ENCODE measurements around the gene LIMS1. TPM values are rescaled to one million over a fixed set of nuclear protein-coding genes. Genes with fewer than 3 reads are reported as not detected.

The LIMS1 gene
- total and polyA plus RNA-seq, 2 experiments from 2014 or later: 28.6 to 36.9 TPM

DNA sequence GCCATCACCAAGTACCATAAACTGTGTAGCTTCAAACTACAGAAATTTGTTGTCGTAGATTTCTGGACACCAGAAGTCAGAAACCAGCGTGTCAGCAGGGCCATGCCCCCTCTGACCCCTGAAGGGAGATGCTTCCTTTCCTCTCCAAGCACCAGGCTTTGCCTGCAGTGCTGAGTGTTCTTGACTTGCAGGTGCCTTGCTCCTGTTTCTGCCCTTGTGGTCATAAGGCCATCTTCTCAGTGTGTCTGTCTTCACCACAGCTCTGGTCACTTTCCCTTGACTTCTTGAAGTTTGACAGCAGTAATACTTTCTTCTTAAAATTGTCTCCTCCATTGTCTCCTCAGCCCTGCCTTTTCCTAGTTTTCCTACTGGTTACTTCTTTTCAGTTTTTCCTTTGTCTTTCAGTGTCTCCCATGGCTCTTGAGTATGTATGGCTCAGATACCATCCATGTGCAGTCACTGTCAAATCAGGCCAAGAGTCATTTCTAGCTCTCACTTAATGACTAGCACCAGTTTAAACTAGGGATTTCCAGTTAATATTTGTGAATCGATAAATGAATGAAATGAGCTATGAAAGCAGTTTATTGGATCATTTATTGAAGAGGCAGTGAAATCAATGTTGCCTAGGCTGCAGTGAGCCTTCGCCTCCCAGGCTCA, 93.8 kb downstream of the LIMS1 start (continued):
- TF ChIP-seq, protein P1, sequence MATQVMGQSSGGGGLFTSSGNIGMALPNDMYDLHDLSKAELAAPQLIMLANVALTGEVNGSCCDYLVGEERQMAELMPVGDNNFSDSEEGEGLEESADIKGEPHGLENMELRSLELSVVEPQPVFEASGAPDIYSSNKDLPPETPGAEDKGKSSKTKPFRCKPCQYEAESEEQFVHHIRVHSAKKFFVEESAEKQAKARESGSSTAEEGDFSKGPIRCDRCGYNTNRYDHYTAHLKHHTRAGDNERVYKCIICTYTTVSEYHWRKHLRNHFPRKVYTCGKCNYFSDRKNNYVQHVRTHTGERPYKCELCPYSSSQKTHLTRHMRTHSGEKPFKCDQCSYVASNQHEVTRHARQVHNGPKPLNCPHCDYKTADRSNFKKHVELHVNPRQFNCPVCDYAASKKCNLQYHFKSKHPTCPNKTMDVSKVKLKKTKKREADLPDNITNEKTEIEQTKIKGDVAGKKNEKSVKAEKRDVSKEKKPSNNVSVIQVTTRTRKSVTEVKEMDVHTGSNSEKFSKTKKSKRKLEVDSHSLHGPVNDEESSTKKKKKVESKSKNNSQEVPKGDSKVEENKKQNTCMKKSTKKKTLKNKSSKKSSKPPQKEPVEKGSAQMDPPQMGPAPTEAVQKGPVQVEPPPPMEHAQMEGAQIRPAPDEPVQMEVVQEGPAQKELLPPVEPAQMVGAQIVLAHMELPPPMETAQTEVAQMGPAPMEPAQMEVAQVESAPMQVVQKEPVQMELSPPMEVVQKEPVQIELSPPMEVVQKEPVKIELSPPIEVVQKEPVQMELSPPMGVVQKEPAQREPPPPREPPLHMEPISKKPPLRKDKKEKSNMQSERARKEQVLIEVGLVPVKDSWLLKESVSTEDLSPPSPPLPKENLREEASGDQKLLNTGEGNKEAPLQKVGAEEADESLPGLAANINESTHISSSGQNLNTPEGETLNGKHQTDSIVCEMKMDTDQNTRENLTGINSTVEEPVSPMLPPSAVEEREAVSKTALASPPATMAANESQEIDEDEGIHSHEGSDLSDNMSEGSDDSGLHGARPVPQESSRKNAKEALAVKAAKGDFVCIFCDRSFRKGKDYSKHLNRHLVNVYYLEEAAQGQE (IDR thresholded peaks at IDR 0.05; ENCODE audit: unreplicated experiment): no peak
- TF ChIP-seq EZH2phosphoT487 (IDR thresholded peaks at IDR 0.05; ENCODE audit: unreplicated experiment) (no peak), ZNF331 (CRISPR knock-in tag; IDR thresholded peaks at IDR 0.05; ENCODE audit: low read depth) (no peak), ZNF114 (CRISPR knock-in tag; IDR thresholded peaks at IDR 0.05) (no peak), NANOG (IDR thresholded peaks at IDR 0.05; ENCODE audit: borderline replicate concordance) (no peak), JUNB (IDR thresholded peaks at IDR 0.05; ENCODE audit: unreplicated experiment) (no peak), CREB1 (CRISPR knock-in tag; IDR thresholded peaks at IDR 0.05; ENCODE audit: low read depth) (no peak), STAT1 (IDR thresholded peaks at IDR 0.05; ENCODE audit: unreplicated experiment) (no peak), EZH2 (IDR thresholded peaks at IDR 0.05; ENCODE audit: low read depth, unreplicated experiment) (no peak)

DNA sequence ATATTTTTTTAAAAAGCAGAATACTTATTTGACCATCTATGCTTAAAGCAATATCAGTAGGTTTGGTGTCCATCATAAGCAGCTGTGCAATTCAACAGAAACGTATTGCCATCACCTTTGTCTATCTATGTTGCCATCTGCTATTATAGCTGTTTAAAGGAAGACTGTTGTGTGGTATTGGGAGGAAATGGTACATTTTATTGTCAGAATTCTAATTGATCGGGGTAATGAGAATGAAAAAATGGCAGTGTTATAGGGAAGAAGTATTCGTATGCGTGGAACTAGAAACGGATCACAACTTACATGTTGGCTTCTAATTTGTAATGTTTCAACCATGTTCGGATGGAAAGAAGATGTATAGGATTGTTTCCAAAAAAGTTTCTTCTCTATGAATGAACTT, 94.7 kb downstream of the LIMS1 start:
- H3K79me2 ChIP-seq (replicated peaks; ENCODE audit: insufficient read depth): peaks cover 23% of the 10 kb centered on the region
- no peak overlapping the region for H3K27ac Mint-ChIP-seq

DNA sequence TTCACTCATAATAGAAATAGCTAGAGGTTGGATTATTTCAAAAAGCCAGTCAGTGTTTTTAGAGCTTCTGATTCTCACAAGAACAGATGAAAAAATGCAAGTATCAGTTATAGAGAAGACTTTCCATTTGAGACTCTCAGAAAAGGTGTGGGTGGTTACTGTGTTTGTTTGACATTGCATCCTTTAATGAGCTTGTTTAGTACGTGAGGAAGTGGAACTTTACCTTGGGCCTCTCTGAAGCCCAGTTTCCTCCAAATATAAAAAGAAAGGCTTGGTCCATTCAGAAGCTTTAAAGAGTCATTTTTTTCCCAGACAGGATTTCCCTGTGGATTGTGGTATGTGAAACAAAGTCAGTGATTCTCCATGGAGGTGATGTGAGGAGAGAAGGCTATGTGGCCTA, 95.1 kb downstream of the LIMS1 start:
- Histone ChIP-seq H3K4me1 (ENCODE audit: insufficient read depth) (no peaks in the 10 kb centered on the region), H3F3A (replicated peaks; ENCODE audit: low read depth) (no peaks in the 10 kb centered on the region), H3K36me3 (ENCODE audit: insufficient read depth) (no peaks in the 10 kb centered on the region), H2AFZ (no peak overlapping the region), H3K4me2 (no peak overlapping the region), H4K20me1 (replicated peaks; ENCODE audit: insufficient read depth) (0 out of 2 replicates have a peak, but pooled peaks cover 2% of the 10 kb centered on the region), H3K9me2 (ENCODE audit: insufficient read depth) (no peaks in the 10 kb centered on the region), H3K4me3 (no peak overlapping the region), H3K79me2 (replicated peaks; ENCODE audit: insufficient read depth) (peaks cover 28% of the 10 kb centered on the region), H3K27me3 (ENCODE audit: insufficient read depth) (no peaks in the 10 kb centered on the region), H3K27ac (ENCODE audit: low read depth) (no peak overlapping the region)
- DNase-seq (ENCODE audit: low spot score) (no peak), ATAC-seq (no peak)
- no peak overlapping the region for H3K4me3 Mint-ChIP-seq
- no peaks in the 10 kb centered on the region for H3K9me3 Mint-ChIP-seq
- H3K4me1 Mint-ChIP-seq: peaks cover 25% of the 10 kb centered on the region
- H3K27ac Mint-ChIP-seq: no peak overlapping the region
- H3K27me3 Mint-ChIP-seq (ENCODE audit: insufficient read depth, low read depth, poor library complexity): no peaks in the 10 kb centered on the region
- H3K36me3 Mint-ChIP-seq (ENCODE audit: low read depth): no peaks in the 10 kb centered on the region
- no peak for TF ChIP-seq ZNF331 (CRISPR knock-in tag; IDR thresholded peaks at IDR 0.05; ENCODE audit: low read depth)
- TF ChIP-seq NANOG (IDR thresholded peaks at IDR 0.05; ENCODE audit: borderline replicate concordance): no peak
- TF ChIP-seq ZNF114 (CRISPR knock-in tag; IDR thresholded peaks at IDR 0.05): no peak
- TF ChIP-seq POLR2AphosphoS5 (IDR thresholded peaks at IDR 0.05; ENCODE audit: low read depth): no peak
- no peak for TF ChIP-seq JUNB (IDR thresholded peaks at IDR 0.05; ENCODE audit: unreplicated experiment)
- TF ChIP-seq, protein P1 (IDR thresholded peaks at IDR 0.05; ENCODE audit: unreplicated experiment): no peak
- no peak for TF ChIP-seq CREB1 (CRISPR knock-in tag; IDR thresholded peaks at IDR 0.05; ENCODE audit: low read depth)
- TF ChIP-seq STAT1 (IDR thresholded peaks at IDR 0.05; ENCODE audit: unreplicated experiment): no peak
- TF ChIP-seq, protein P2, sequence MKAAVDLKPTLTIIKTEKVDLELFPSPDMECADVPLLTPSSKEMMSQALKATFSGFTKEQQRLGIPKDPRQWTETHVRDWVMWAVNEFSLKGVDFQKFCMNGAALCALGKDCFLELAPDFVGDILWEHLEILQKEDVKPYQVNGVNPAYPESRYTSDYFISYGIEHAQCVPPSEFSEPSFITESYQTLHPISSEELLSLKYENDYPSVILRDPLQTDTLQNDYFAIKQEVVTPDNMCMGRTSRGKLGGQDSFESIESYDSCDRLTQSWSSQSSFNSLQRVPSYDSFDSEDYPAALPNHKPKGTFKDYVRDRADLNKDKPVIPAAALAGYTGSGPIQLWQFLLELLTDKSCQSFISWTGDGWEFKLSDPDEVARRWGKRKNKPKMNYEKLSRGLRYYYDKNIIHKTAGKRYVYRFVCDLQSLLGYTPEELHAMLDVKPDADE (IDR thresholded peaks at IDR 0.05): no peak

More for the DNA sequence above, 94.7 kb downstream of the LIMS1 start:
- Mint-ChIP-seq H3K4me3 (no peak overlapping the region), H3K4me1 (peaks cover 25% of the 10 kb centered on the region), H3K27me3 (ENCODE audit: insufficient read depth, low read depth, poor library complexity) (no peaks in the 10 kb centered on the region), H3K36me3 (ENCODE audit: low read depth) (no peaks in the 10 kb centered on the region), H3K9me3 (no peaks in the 10 kb centered on the region)
- peaks cover 3% of the 10 kb centered on the region for H3K4me1 ChIP-seq (ENCODE audit: insufficient read depth)
- no peak overlapping the region for H3K27ac ChIP-seq (ENCODE audit: low read depth)
- no peaks in the 10 kb centered on the region for H3K36me3 ChIP-seq (ENCODE audit: insufficient read depth)
- H3K9me2 ChIP-seq (ENCODE audit: insufficient read depth): no peaks in the 10 kb centered on the region
- ATAC-seq: no peak
- no peak overlapping the region for H3K4me2 ChIP-seq
- no peak overlapping the region for H3K4me3 ChIP-seq
- no peak for TF ChIP-seq ZNF114 (CRISPR knock-in tag; IDR thresholded peaks at IDR 0.05)
- no peak for TF ChIP-seq CREB1 (CRISPR knock-in tag; IDR thresholded peaks at IDR 0.05; ENCODE audit: low read depth)
- no peak for TF ChIP-seq ZNF331 (CRISPR knock-in tag; IDR thresholded peaks at IDR 0.05; ENCODE audit: low read depth)
- TF ChIP-seq POLR2AphosphoS5 (IDR thresholded peaks at IDR 0.05; ENCODE audit: low read depth): no peak
- no peak for DNase-seq (ENCODE audit: low spot score)
- no peak overlapping the region for H2AFZ ChIP-seq
- no peaks in the 10 kb centered on the region for H3K27me3 ChIP-seq (ENCODE audit: insufficient read depth)
- H4K20me1 ChIP-seq (replicated peaks; ENCODE audit: insufficient read depth): 0 out of 2 replicates have a peak, but pooled peaks cover 2% of the 10 kb centered on the region
- no peaks in the 10 kb centered on the region for H3F3A ChIP-seq (replicated peaks; ENCODE audit: low read depth)

Data from GM23338 (cell line).